GM12878 (cell line): ENCODE data around the gene GADD45A. TPM values are rescaled to one million over a fixed set of nuclear protein-coding genes. Genes with fewer than 3 reads are reported as not detected.

Experiments used
- ATAC-seq: fragments of 200-7000 bp; cut with Tn5 transposase; 3 replicates; pipeline ENCODE4 v1.9.1; 2020; ENCODE audit warnings: mild to moderate bottlenecking, moderate library complexity
- BruUV-seq: library from RNA; stranded (reverse); fragments of 400-500 nt; replicated peaks from 2 replicates; lab custom pipeline; 2021; lab: Mats Ljungman, UMichigan
- CTCF ChIA-PET: fragments of 300-600 bp; sonication (Branson Sonifier 250); formaldehyde crosslinking; extraction: SDS; loops from one replicate; lab custom pipeline; 2021; ENCODE audit warnings: inconsistent platforms; lab: Yijun Ruan, JAX
- POLR2A ChIA-PET: fragments of 350-600 bp; formaldehyde crosslinking; extraction: SDS; loops from one replicate; lab custom pipeline; 2021; ENCODE audit warnings: inconsistent platforms; lab: Charles Lee
- RAD21 ChIA-PET: fragments of 300-600 bp; sonication (Branson Sonifier 250); formaldehyde crosslinking; loops from one replicate; lab custom pipeline; 2023; ENCODE audit warnings: antibody characterized with exemption; ENCODE audit not compliant: unreplicated experiment; lab: Charles Lee
- SMC1A ChIA-PET: fragments of 300-600 bp; sonication (Branson Sonifier 250); formaldehyde crosslinking; loops from one replicate; lab custom pipeline; 2023; ENCODE audit not compliant: unreplicated experiment, uncharacterized antibody; lab: Charles Lee
- DNase-seq: peaks from one replicate; pipeline ENCODE4 v3.0.0-alpha.2; 2011; ENCODE audit warnings: low read depth, low spot score
- FAIRE-seq: peaks from 3 replicates; lab custom pipeline; 2011; peaks lifted over from hg19 to GRCh38; lab: Jason Lieb, UNC
- H2AFZ ChIP-seq: 2 replicates; pipeline ENCODE4 v1.6.0; 2011; ENCODE audit warnings: low read depth, low read length, control low read depth; ENCODE audit not compliant: control insufficient read depth
- H3K27ac ChIP-seq: 2 replicates; pipeline ENCODE4 v1.5.1; 2011; ENCODE audit warnings: control low read depth; ENCODE audit not compliant: control insufficient read depth, insufficient read depth
- H3K27me3 ChIP-seq, 2 experiments: replicated peaks in 1 of 2; 2 replicates each; pipeline versions ENCODE4 v1.6.0 to v1.6.1; 2011; ENCODE audit warnings: low read length in 1 of 2; ENCODE audit not compliant: control insufficient read depth in 2 of 2, insufficient read depth in 2 of 2
- H3K36me3 ChIP-seq, 2 experiments: 2 replicates each; pipeline ENCODE4 v1.5.1; 2011; ENCODE audit warnings: low read length in 1 of 2; ENCODE audit not compliant: control insufficient read depth in 2 of 2, insufficient read depth in 2 of 2
- H3K4me1 ChIP-seq: 2 replicates; pipeline ENCODE4 v1.6.1; 2011; ENCODE audit warnings: mild to moderate bottlenecking, low read length, moderate library complexity, mixed read lengths; ENCODE audit not compliant: control insufficient read depth, insufficient read depth
- H3K4me2 ChIP-seq: 2 replicates; pipeline ENCODE4 v1.6.0; 2011; ENCODE audit warnings: control low read depth; ENCODE audit not compliant: control insufficient read depth, insufficient read depth
- H3K4me3 ChIP-seq: fragments of 200-600 bp; sonication (generic); 2 replicates; pipeline ENCODE4 v1.5.1; 2016
- H3K79me2 ChIP-seq: 2 replicates; pipeline ENCODE4 v1.6.0; 2011; ENCODE audit warnings: low read length; ENCODE audit not compliant: control insufficient read depth, insufficient read depth
- H3K9ac ChIP-seq: 2 replicates; pipeline ENCODE4 v1.8.0; 2011; ENCODE audit warnings: low read length, control low read depth, mixed read lengths; ENCODE audit not compliant: control insufficient read depth, insufficient read depth
- H3K9me3 ChIP-seq: replicated peaks from 3 replicates; pipeline ENCODE4 v1.5.1; 2011; ENCODE audit warnings: mild to moderate bottlenecking, low read length; ENCODE audit not compliant: control insufficient read depth, insufficient read depth
- H4K20me1 ChIP-seq: 2 replicates; pipeline ENCODE4 v1.6.0; 2011; ENCODE audit not compliant: control insufficient read depth, insufficient read depth
- ATF7 ChIP-seq: fragments of 450-650 bp; IDR thresholded peaks from 2 replicates; pipeline ENCODE4 v1.6.1; 2016; ENCODE audit warnings: low read depth, mild to moderate bottlenecking
- BACH1 ChIP-seq: fragments of 450-650 bp; IDR thresholded peaks from 2 replicates; pipeline ENCODE4 v1.6.1; 2017; ENCODE audit warnings: mild to moderate bottlenecking, borderline replicate concordance
- BCL3 ChIP-seq: IDR thresholded peaks from 2 replicates; pipeline ENCODE4 v1.6.1; 2011; ENCODE audit warnings: borderline replicate concordance, low read depth, mild to moderate bottlenecking, moderate library complexity, low read length; ENCODE audit not compliant: insufficient read depth, poor library complexity, severe bottlenecking
- BMI1 ChIP-seq: fragments of 450-650 bp; IDR thresholded peaks from 2 replicates; pipeline ENCODE4 v1.6.1; 2016; ENCODE audit warnings: mild to moderate bottlenecking, moderate library complexity, borderline replicate concordance
- E2F8 ChIP-seq: fragments of 450-650 bp; IDR thresholded peaks from 2 replicates; pipeline ENCODE4 v1.6.1; 2018; ENCODE audit warnings: mild to moderate bottlenecking, low read depth, moderate library complexity; ENCODE audit not compliant: partially characterized antibody
- HDAC6 ChIP-seq: fragments of 200-600 bp; sonication (generic); IDR thresholded peaks from one replicate; pipeline ENCODE4 v1.8.0; 2017; ENCODE audit warnings: antibody characterized with exemption; ENCODE audit not compliant: unreplicated experiment
- HSF1 ChIP-seq: fragments of 150-350 bp; IDR thresholded peaks from 2 replicates; pipeline ENCODE4 v1.6.1; 2014; ENCODE audit warnings: mild to moderate bottlenecking, low read depth, low read length
- IRF4 ChIP-seq: IDR thresholded peaks from 2 replicates; pipeline ENCODE4 v1.6.1; 2011; ENCODE audit warnings: low read depth, low read length
- PKNOX1 ChIP-seq: fragments of 450-650 bp; IDR thresholded peaks from 2 replicates; pipeline ENCODE4 v1.6.1; 2016; ENCODE audit warnings: mild to moderate bottlenecking
- POU2F2 ChIP-seq: IDR thresholded peaks from 3 replicates; pipeline ENCODE4 v1.6.1; 2011; ENCODE audit warnings: low read depth, mild to moderate bottlenecking, low read length, borderline replicate concordance
- RB1 ChIP-seq: fragments of 450-650 bp; formaldehyde crosslinking; IDR thresholded peaks from 2 replicates; pipeline ENCODE4 v1.6.1; 2017; ENCODE audit warnings: mild to moderate bottlenecking, borderline replicate concordance
- RBBP5 ChIP-seq: fragments of 200-600 bp; sonication (generic); conservative IDR thresholded peaks from 2 replicates; pipeline ENCODE4 v1.6.1; 2016
- SMARCA5 ChIP-seq: fragments of 450-650 bp; IDR thresholded peaks from 2 replicates; pipeline ENCODE4 v1.6.1; 2017; ENCODE audit warnings: mild to moderate bottlenecking
- SPI1 ChIP-seq: IDR thresholded peaks from 2 replicates; pipeline ENCODE4 v1.6.1; 2011; ENCODE audit warnings: low read depth, mild to moderate bottlenecking, low read length, moderate library complexity, borderline replicate concordance; ENCODE audit not compliant: insufficient read depth
- YBX1 ChIP-seq: fragments of 450-650 bp; IDR thresholded peaks from 2 replicates; pipeline ENCODE4 v1.6.1; 2016; ENCODE audit warnings: antibody characterized with exemption
- WGBS: methylation state at CpG from one replicate; pipeline ENCODE4 v1.1.6; 2016; ENCODE audit warnings: low lambda C conversion rate; ENCODE audit not compliant: insufficient replicate concordance, insufficient coverage; ENCODE audit errors: missing lambda C conversion rate; 5-methylcytosine and 5-hydroxymethylcytosine counted together
- in situ Hi-C: fragments of 300-500 bp; cut with MboI; formaldehyde crosslinking; loops from 9 replicates; pipeline ENCODE4 v1.14.3; 2018; ENCODE audit warnings: mixed read lengths
- intact Hi-C: fragments of 100-400 bp; cut with micrococcal nuclease; formaldehyde crosslinking; loops from one replicate; pipeline ENCODE4 v1.14.2; 2022; ENCODE audit not compliant: unreplicated experiment
- polyA plus RNA-seq, 11 experiments: library from polyadenylated mRNA; depleted of rRNA in 4 of 11; unstranded in 6 of 11; stranded (reverse) in 5 of 11; fragments of >200 nt; fragmentation: Nextera tagmentation in 4 of 11; fragmentation: Illumina TruSeq in 1 of 11; extraction: Ambion mirVana in 4 of 11; extraction: Trizol in 1 of 11; gene quantifications; 1 replicate in 1 of 11; 2 replicates in 10 of 11; pipeline versions ENCODE4 v1.2.1 to v1.2.3, GENCODE V29; 2011 to 2016; ENCODE audit warnings: inconsistent platforms in 2 of 11, missing spikeins in 2 of 11, low read depth in 1 of 11
- total RNA-seq, 4 experiments: library from RNA; depleted of rRNA in 3 of 4; stranded (reverse); fragments of >200 nt in 3 of 4; fragmentation: Illumina TruSeq in 1 of 4; extraction: Trizol in 1 of 4; gene quantifications; 2 replicates each; pipeline versions ENCODE4 v1.2.1 to v1.2.3, GENCODE V29; 2013 to 2021

GADD45A gene
- total and polyA plus RNA-seq, 10 of the 15 experiments (the other 5 are each of a cell fraction or from before 2014, with no cell fraction given), result 4.7 to 48.9 (median 18.5) TPM

- RAD21 ChIA-PET, result interaction anchor here (0.5 to 1.3 kb wide), 3 partner anchors 29 to 103 kb away, joined by 3 to 6 read pairs (median 3); no protein-coding TSS in a partner anchor
These were observed 21.0 kb upstream of the GADD45A start for GRCh38 chr1:67664048-67664447.

More at GRCh38 chr1:67664048-67664447, 21.0 kb upstream of the GADD45A start:
- Histone ChIP-seq H3K27me3 (no peaks in the 10 kb centered on the region; a peak in 1 of 4 replicates), H3K9me3 (no peaks in the 10 kb centered on the region), H3K79me2 (no peaks in the 10 kb centered on the region), H3K27ac (no peak overlapping the region), H4K20me1 (no peaks in the 10 kb centered on the region), H3K4me1 (no peaks in the 10 kb centered on the region), H3K4me3 (no peak overlapping the region), H3K9ac (no peak overlapping the region), H3K36me3 (no peaks in the 10 kb centered on the region), H3K4me2 (no peak overlapping the region), H2AFZ (no peak overlapping the region)
- TF ChIP-seq E2F8 (no peak), RBBP5 (no peak), SPI1 (no peak), RB1 (no peak), YBX1 (no peak), BMI1 (no peak), HSF1 (no peak), ATF7 (no peak), HDAC6 (no peak), IRF4 (no peak), PKNOX1 (no peak), BCL3 (no peak), BACH1 (no peak), SMARCA5 (no peak), POU2F2 (no peak)
- no peak for FAIRE-seq
- no peak for ATAC-seq
- 33% methylated on average over 1 of the region's 1 CpG for WGBS
- no TSS peak for BruUV-seq
- CTCF ChIA-PET, result interaction anchor here (1.8 kb wide), 1 partner anchor 96 kb away, joined by 5 read pairs; no protein-coding TSS in a partner anchor
- in situ Hi-C loops (no loop called here), intact Hi-C loops (no loop called here)
- no peak for DNase-seq
- SMC1A ChIA-PET, result interaction anchor here (0.7 to 1.8 kb wide), 3 partner anchors 11 to 100 kb away, joined by 3 to 5 read pairs (median 5); no protein-coding TSS in a partner anchor
- POLR2A ChIA-PET, result interaction anchor here (1.3 kb wide), 1 partner anchor 13 kb away, joined by 3 read pairs; no protein-coding TSS in a partner anchor
